ENCODE measurements around the gene LIG3.
"Not testable (repeated sequence)": the region's sequence is repeated elsewhere in the genome, so short reads cannot be mapped to it uniquely, and the experiment has no call there.

LIG3 gene

DNA sequence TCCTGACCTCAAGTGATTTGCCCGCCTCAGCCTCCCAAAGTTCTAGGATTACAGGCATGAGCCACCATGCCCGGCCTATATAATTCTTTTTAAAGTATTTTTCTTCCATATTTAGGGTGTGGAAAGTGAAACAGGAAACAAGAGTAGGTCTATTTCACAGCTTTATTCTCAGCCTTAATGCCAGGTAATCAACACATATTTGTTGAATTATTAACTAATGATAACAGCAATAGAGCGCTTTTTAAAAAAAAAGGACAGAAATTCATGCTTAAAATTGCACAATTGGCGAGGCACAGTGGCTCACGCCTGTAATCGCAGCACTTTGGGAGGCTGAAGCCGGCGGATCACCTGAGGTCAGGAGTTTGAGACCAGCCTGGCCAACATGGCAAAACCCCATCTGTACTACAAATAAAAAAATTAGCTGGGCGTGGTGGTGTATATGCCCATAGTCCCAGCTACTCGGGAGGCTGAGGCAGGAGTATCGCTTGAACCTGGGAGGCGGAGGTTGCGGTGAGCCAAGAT lies 65.2 kb downstream of the LIG3 start:
- not testable (repeated sequence) for DNase-seq

GRCh38 chr17:35046245-35046644 lies 65.9 kb downstream of the LIG3 start:
- no peak for DNase-seq

DNA sequence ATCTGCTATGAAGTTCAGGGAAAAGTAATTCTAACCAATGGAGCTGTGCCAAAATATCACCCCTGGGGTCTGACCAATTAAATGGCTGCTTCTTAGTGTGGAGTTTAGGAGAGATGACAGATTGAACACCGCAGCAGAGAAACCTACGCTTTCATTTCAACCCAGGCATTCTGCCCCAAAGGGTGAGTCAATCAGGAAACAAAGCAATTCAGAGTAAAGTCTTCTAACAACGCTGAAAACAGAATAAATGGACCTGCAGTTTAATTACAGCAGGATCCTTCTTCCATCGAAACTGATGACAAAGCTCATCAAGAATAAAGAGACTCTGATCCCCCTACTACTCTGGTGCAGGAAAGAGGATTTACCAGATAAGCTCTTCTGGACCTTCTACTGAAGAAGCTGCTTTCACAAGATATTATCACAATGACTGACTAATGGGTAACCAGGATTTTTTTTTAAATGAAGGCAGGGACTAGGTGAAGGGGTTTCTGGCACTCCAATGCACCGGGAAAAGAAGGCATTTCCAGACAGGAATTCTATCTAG lies 66.5 kb downstream of the LIG3 start:
- peak; percentile 56 for DNase-seq

- DNase-seq: no peak
Observed at GRCh38 chr17:35048685-35049379, 68.5 kb downstream of the LIG3 start.

DNA sequence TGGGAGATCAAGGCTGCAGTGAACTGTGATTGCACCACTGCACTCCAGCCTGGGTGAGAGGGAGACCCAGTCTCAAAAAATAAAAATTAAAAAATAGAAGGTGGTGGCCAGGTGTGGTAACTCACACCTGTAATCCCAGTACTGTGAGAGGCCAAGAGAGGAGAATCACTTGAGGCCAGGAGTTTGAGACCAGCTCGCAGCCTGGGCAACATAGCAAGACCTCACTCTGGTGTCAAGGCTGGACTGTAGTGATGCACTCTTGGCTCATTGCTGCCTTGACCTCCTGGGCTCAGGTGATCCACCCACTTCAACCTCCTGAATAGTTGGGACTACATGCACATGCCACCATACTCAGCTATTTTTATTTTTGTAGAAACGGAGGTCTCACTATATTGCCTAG lies 69.9 kb downstream of the LIG3 start:
- no peak for DNase-seq

DNA sequence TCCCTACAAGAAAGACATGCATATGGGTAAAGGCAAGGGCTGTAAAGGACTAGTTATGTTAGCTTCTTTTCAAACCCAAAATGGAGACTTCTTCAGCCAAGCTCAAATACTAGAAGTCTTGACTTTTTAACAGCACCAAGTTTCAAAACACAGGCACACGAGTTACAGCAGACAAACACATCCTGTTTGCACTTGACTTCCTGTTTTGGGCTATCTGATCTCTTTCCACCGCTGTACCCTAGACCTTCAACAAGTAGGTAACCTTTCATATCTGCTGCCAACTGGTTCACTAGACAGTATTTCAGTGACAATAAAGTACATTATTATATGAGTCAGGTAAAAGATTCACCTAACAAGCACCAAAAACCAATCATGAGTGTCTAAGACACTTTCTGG lies 70.9 kb downstream of the LIG3 start:
- peak; percentile 20 for DNase-seq

DNA sequence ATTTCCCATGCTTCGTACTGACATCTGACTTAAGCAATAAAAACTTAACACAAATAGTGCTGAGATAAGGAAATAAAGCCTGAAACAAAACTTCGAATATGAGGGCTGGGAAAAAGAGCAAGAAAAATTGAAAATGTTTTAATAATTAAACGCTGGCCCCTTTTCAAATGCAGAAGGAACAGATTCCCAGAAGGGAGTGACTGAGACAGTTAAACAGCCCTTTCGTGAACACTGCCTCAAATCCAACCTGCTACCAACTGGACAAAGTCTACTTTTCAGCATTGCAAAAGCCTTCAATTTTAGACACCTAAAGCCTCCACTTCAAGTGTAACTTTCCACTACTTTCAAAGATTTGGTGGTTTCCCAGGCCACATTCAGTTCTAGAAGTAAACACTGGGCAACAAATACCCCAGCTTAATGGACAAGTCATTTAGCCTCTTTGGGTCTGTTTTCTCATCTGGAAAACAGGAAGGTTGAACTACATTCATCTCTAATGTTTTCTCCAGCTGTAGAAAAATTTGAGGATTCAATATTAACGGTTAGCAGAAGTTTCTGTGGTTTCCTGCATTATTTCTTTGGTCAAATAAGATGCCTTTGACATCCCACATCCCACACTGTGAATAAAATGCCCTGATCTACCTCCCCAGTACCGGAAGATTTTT lies 71.4 kb downstream of the LIG3 start:
- DNase-seq: no peak

- DNase-seq: no peak
Observed at GRCh38 chr17:35052241-35052610, 71.9 kb downstream of the LIG3 start.

DNA sequence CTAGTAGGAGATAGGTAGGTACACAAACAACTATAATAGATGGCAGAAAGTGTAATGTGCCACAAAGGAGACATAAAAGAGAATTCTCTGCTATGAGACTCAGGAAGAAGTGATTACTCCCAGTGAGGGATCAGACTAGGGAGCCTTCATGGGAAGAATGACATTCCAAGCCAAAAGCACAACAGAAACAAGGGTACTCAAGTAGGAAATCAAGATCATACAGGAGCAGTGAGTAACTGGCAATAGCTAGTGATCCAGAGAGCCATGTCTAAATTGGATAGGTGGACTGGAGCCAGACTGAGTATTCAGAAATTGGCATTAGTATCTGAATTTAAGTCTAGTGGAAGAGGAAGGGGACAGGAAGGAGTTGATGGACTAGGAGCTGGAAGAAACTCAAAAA lies 72.5 kb downstream of the LIG3 start:
- no peak for DNase-seq

- DNase-seq: no peak
Observed at GRCh38 chr17:35053204-35053603, 72.9 kb downstream of the LIG3 start.

- DNase-seq: no peak
Observed at GRCh38 chr17:35056013-35056412, 75.7 kb downstream of the LIG3 start.

- no peak for DNase-seq
Observed at GRCh38 chr17:35057332-35057915, 77.1 kb downstream of the LIG3 start.
